SU-DHL-6 (cell line): ENCODE results near the gene IDS.

Experiments
- CTCF ChIP-seq: fragments of 200-600 bp; sonication (generic); IDR thresholded peaks from one replicate; pipeline ENCODE4 v1.5.1; 2017; ENCODE audit warnings: antibody characterized with exemption, mild to moderate bottlenecking, low read length, moderate library complexity; ENCODE audit not compliant: insufficient read depth, poor library complexity, severe bottlenecking
- EZH2phosphoT487 ChIP-seq: fragments of 200-600 bp; sonication (generic), shearing (Covaris generic); conservative IDR thresholded peaks from 2 replicates; pipeline ENCODE4 v1.6.1; 2018; ENCODE audit warnings: mild to moderate bottlenecking, antibody characterized with exemption, low read length, moderate library complexity, mixed read lengths

GRCh38 chrX:149487292-149487691 lies 17.8 kb downstream of the IDS start:
- TF ChIP-seq CTCF (no peak), EZH2phosphoT487 (no peak)
